Measurements from ENCODE around the gene KANK2.
"Not testable (repeated sequence)": the region's sequence is repeated elsewhere in the genome, so short reads cannot be mapped to it uniquely, and the experiment has no call there.

Gene KANK2

GRCh38 chr19:11123114-11123513 lies 74.2 kb downstream of the KANK2 start:
- H3K4me3 ChIP-seq (replicated peaks; ENCODE audit: insufficient read depth, low read length) = no peak overlapping the region
- no peaks in the 10 kb centered on the region for H3K27me3 ChIP-seq (ENCODE audit: insufficient read depth, poor library complexity, severe bottlenecking)
- H3K27ac ChIP-seq (replicated peaks) = no peak overlapping the region
- 0 out of 2 replicates have a peak, but pooled peaks have one; percentile 38 for TF ChIP-seq POLR2AphosphoS5 (IDR thresholded peaks at IDR 0.05; ENCODE audit: low read depth)
- no peak for TF ChIP-seq GABPA (IDR thresholded peaks at IDR 0.05; ENCODE audit: low read depth)
- DNase-seq (ENCODE audit: low read depth in 1 of 2, low spot score in 1 of 2) = no peak

- H3K27ac ChIP-seq (replicated peaks) = not testable (repeated sequence)
Observed at GRCh38 chr19:11121963-11122362, 75.4 kb downstream of the KANK2 start.

GRCh38 chr19:11116507-11116906 lies 80.8 kb downstream of the KANK2 start:
- TF ChIP-seq, protein P1, sequence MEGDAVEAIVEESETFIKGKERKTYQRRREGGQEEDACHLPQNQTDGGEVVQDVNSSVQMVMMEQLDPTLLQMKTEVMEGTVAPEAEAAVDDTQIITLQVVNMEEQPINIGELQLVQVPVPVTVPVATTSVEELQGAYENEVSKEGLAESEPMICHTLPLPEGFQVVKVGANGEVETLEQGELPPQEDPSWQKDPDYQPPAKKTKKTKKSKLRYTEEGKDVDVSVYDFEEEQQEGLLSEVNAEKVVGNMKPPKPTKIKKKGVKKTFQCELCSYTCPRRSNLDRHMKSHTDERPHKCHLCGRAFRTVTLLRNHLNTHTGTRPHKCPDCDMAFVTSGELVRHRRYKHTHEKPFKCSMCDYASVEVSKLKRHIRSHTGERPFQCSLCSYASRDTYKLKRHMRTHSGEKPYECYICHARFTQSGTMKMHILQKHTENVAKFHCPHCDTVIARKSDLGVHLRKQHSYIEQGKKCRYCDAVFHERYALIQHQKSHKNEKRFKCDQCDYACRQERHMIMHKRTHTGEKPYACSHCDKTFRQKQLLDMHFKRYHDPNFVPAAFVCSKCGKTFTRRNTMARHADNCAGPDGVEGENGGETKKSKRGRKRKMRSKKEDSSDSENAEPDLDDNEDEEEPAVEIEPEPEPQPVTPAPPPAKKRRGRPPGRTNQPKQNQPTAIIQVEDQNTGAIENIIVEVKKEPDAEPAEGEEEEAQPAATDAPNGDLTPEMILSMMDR (IDR thresholded peaks at IDR 0.05; ENCODE audit: insufficient read depth, low read length) = no peak
- no peak overlapping the region for H3K4me3 ChIP-seq (replicated peaks; ENCODE audit: insufficient read depth, low read length)
- no peak for DNase-seq (ENCODE audit: low read depth in 1 of 2, low spot score in 1 of 2)
- H3K27ac ChIP-seq (replicated peaks) = no peak overlapping the region
- H3K27me3 ChIP-seq (ENCODE audit: insufficient read depth, poor library complexity, severe bottlenecking) = no peaks in the 10 kb centered on the region

More at GRCh38 chr19:11121963-11122362, 75.4 kb downstream of the KANK2 start:
- H3K27me3 ChIP-seq (ENCODE audit: insufficient read depth, poor library complexity, severe bottlenecking); DNase-seq (ENCODE audit: low read depth in 1 of 2, low spot score in 1 of 2); H3K4me3 ChIP-seq (replicated peaks; ENCODE audit: insufficient read depth, low read length): not testable (repeated sequence)

DNA sequence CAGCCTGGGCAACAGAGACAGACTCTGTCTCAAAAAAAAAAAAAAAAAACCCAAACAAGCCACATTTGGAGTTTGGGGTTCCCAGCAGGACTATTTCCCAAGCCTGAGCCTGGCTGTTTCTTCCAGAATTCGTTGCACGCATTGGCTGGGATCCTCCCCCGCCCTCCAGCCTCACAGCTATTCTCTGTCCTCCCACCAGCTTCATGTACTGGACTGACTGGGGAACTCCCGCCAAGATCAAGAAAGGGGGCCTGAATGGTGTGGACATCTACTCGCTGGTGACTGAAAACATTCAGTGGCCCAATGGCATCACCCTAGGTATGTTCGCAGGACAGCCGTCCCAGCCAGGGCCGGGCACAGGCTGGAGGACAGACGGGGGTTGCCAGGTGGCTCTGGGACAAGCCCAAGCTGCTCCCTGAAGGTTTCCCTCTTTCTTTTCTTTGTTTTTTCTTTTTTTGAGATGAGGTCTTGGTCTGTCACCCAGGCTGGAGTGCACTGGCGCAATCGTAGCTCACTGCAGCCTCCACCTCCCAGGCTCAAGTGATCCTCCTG lies 81.4 kb downstream of the KANK2 start:
- DNase-seq (ENCODE audit: low read depth in 1 of 2, low spot score in 1 of 2) = no peak
- Histone ChIP-seq H3K27me3 (ENCODE audit: insufficient read depth, poor library complexity, severe bottlenecking) (no peaks in the 10 kb centered on the region), H3K4me3 (replicated peaks; ENCODE audit: insufficient read depth, low read length) (no peak overlapping the region), H3K27ac (replicated peaks) (no peak overlapping the region)
- TF ChIP-seq, protein P1 (IDR thresholded peaks at IDR 0.05; ENCODE audit: insufficient read depth, low read length) = no peak
- no peak for TF ChIP-seq REST (IDR thresholded peaks at IDR 0.05; ENCODE audit: insufficient replicate concordance, low read depth)
- no peak for TF ChIP-seq POLR2AphosphoS5 (IDR thresholded peaks at IDR 0.05; ENCODE audit: low read depth)
- TF ChIP-seq SPI1 (IDR thresholded peaks at IDR 0.05; ENCODE audit: borderline replicate concordance, low read depth) = no peak
- TF ChIP-seq GABPA (IDR thresholded peaks at IDR 0.05; ENCODE audit: low read depth) = no peak

- TF ChIP-seq SPI1 (IDR thresholded peaks at IDR 0.05; ENCODE audit: borderline replicate concordance, low read depth) (no peak), GABPA (IDR thresholded peaks at IDR 0.05; ENCODE audit: low read depth) (no peak), REST (IDR thresholded peaks at IDR 0.05; ENCODE audit: insufficient replicate concordance, low read depth) (no peak), POLR2AphosphoS5 (IDR thresholded peaks at IDR 0.05; ENCODE audit: low read depth) (no peak; the same call in 1 of the 2 replicates)
- TF ChIP-seq, protein P1 (IDR thresholded peaks at IDR 0.05; ENCODE audit: insufficient read depth, low read length) = no peak
- H3K27me3 ChIP-seq (ENCODE audit: insufficient read depth, poor library complexity, severe bottlenecking) = no peaks in the 10 kb centered on the region
- H3K4me3 ChIP-seq (replicated peaks; ENCODE audit: insufficient read depth, low read length) = no peak overlapping the region
- H3K27ac ChIP-seq (replicated peaks) = no peak overlapping the region
- DNase-seq (ENCODE audit: low read depth in 1 of 2, low spot score in 1 of 2) = no peak
Observed at GRCh38 chr19:11115042-11115441, 82.3 kb downstream of the KANK2 start.
